K562 (cell line): ENCODE results near the gene GKAP1. TPM values are rescaled to one million over a fixed set of nuclear protein-coding genes. Genes with fewer than 3 reads are reported as not detected.

ENCODE experiments used
- BRD4 ChIP-seq: fragments of 200-600 bp; sonication (generic); IDR thresholded peaks from 2 replicates; pipeline ENCODE4 v1.6.1; 2017; ENCODE audit warnings: inconsistent platforms
- BRF2 ChIP-seq: IDR thresholded peaks from 3 replicates; pipeline ENCODE4 v1.6.1; 2011; ENCODE audit warnings: borderline replicate concordance, mild to moderate bottlenecking; ENCODE audit not compliant: insufficient read length, insufficient read depth
- CGGBP1 ChIP-seq: fragments of 250-450 bp; sonication (Bioruptor Pico); IDR thresholded peaks from 2 replicates; pipeline ENCODE4 v1.9.0; 2021; ENCODE audit warnings: mild to moderate bottlenecking
- CHD1 ChIP-seq: fragments of 200-600 bp; sonication (generic); IDR thresholded peaks from one replicate; pipeline ENCODE4 v1.6.1; 2012; ENCODE audit warnings: mild to moderate bottlenecking, moderate library complexity, low read length, inconsistent platforms
- CREM ChIP-seq: IDR thresholded peaks from 2 replicates; pipeline ENCODE4 v1.6.1; 2014; ENCODE audit warnings: antibody characterized with exemption, low read depth
- CSDE1 ChIP-seq, 2 experiments: fragments of 450-650 bp; IDR thresholded peaks; 2 replicates each; pipeline ENCODE4 v1.6.1; 2016; ENCODE audit warnings: mild to moderate bottlenecking in 1 of 2
- HCFC1 ChIP-seq: IDR thresholded peaks from 2 replicates; pipeline ENCODE4 v1.6.1; 2012; ENCODE audit warnings: low read depth, low read length, improper control_type of control experiment
- HMG20B ChIP-seq: fragments of 250-450 bp; sonication (Bioruptor Pico); IDR thresholded peaks from 2 replicates; pipeline ENCODE4 v1.5.0; 2021; ENCODE audit warnings: mild to moderate bottlenecking
- KAT8 ChIP-seq: fragments of 450-650 bp; IDR thresholded peaks from 2 replicates; pipeline ENCODE4 v1.6.1; 2016; ENCODE audit warnings: low read depth, mild to moderate bottlenecking
- MED1 ChIP-seq: sonication (generic); formaldehyde crosslinking; IDR thresholded peaks from 2 replicates; pipeline ENCODE4 v1.8.1; 2023; ENCODE audit warnings: missing genetic modification reagents, borderline replicate concordance
- MYNN ChIP-seq, 2 experiments: sonication (generic); formaldehyde crosslinking in 1 of 2; IDR thresholded peaks; 2 replicates each; pipeline versions ENCODE4 v1.5.0 to v1.6.1; 2016 to 2020; ENCODE audit warnings: antibody characterized with exemption in 1 of 2, missing genetic modification reagents in 1 of 2
- NFE2 ChIP-seq: IDR thresholded peaks from 2 replicates; pipeline ENCODE4 v1.6.1; 2014; ENCODE audit warnings: antibody characterized with exemption, low read depth
- NR2F6 ChIP-seq: fragments of 450-650 bp; formaldehyde crosslinking; IDR thresholded peaks from 2 replicates; pipeline ENCODE4 v1.4.0; 2020; ENCODE audit warnings: mild to moderate bottlenecking
- PATZ1 ChIP-seq: fragments of 250-450 bp; sonication (Bioruptor Pico); IDR thresholded peaks from 2 replicates; pipeline ENCODE4 v1.5.0; 2020; ENCODE audit warnings: mild to moderate bottlenecking, borderline replicate concordance
- PHB2 ChIP-seq: fragments of 450-650 bp; IDR thresholded peaks from 2 replicates; pipeline ENCODE4 v1.6.1; 2017; ENCODE audit warnings: low read depth
- RAD21 ChIP-seq, 2 experiments: fragments of 250-450 bp in 1 of 2; fragments of 450-650 bp in 1 of 2; sonication (Bioruptor Pico) in 1 of 2; formaldehyde crosslinking in 1 of 2; IDR thresholded peaks in 1 of 2; conservative IDR thresholded peaks in 1 of 2; 2 replicates each; pipeline versions ENCODE4 v1.4.0 to v1.8.0; 2020 to 2022; ENCODE audit warnings: mild to moderate bottlenecking in 2 of 2, moderate library complexity in 1 of 2
- TCF15 ChIP-seq: fragments of 250-450 bp; sonication (Bioruptor Pico); IDR thresholded peaks from 2 replicates; pipeline ENCODE4 v1.8.0; 2022; ENCODE audit warnings: moderate library complexity, mild to moderate bottlenecking, inconsistent platforms
- TCF7 ChIP-seq: sonication (generic); IDR thresholded peaks from 2 replicates; pipeline ENCODE4 v1.6.1; 2016; ENCODE audit warnings: antibody characterized with exemption, borderline replicate concordance
- ZBTB43 ChIP-seq: sonication (generic); formaldehyde crosslinking; IDR thresholded peaks from 2 replicates; pipeline ENCODE4 v1.8.0; 2023; ENCODE audit warnings: mild to moderate bottlenecking, missing genetic modification reagents
- ZKSCAN3 ChIP-seq: fragments of 250-450 bp; sonication (Bioruptor Pico); IDR thresholded peaks from 2 replicates; pipeline ENCODE4 v1.4.0; 2020
- ZNF699 ChIP-seq: fragments of 250-450 bp; sonication (Bioruptor Pico); IDR thresholded peaks from 2 replicates; pipeline ENCODE4 v1.8.0; 2021; ENCODE audit warnings: mild to moderate bottlenecking, moderate library complexity; ENCODE audit not compliant: insufficient replicate concordance
- ZNF778 ChIP-seq: fragments of 450-650 bp; formaldehyde crosslinking; IDR thresholded peaks from 2 replicates; pipeline ENCODE4 v1.4.0; 2020; ENCODE audit warnings: mild to moderate bottlenecking, moderate library complexity
- ZSCAN32 ChIP-seq: fragments of 450-650 bp; formaldehyde crosslinking; IDR thresholded peaks from 2 replicates; pipeline ENCODE4 v1.4.0; 2020; ENCODE audit warnings: mild to moderate bottlenecking, moderate library complexity
- polyA plus RNA-seq, 8 experiments: library from polyadenylated mRNA; depleted of rRNA in 4 of 8; stranded (reverse) in 5 of 8; unstranded in 3 of 8; fragments of >200 nt; fragmentation: Nextera tagmentation in 2 of 8; fragmentation: Illumina TruSeq in 1 of 8; extraction: Ambion mirVana in 2 of 8; extraction: Trizol in 1 of 8; gene quantifications; 2 replicates each; pipeline versions ENCODE4 v1.2.1 to v1.2.3, GENCODE V29; 2011 to 2014; ENCODE audit warnings: inconsistent platforms in 1 of 8, missing spikeins in 1 of 8
- total RNA-seq, 7 experiments: library from RNA; depleted of rRNA in 6 of 7; stranded (reverse); fragments of >200 nt in 6 of 7; fragmentation: Illumina TruSeq in 2 of 7; extraction: Trizol in 2 of 7; gene quantifications; 2 replicates each; pipeline versions ENCODE4 v1.2.1 to v1.2.3, GENCODE V29; 2011 to 2021; ENCODE audit warnings: low replicate concordance in 1 of 7
- TF ChIP-seq, protein P1 (sequence below): fragments of 450-650 bp; IDR thresholded peaks from 2 replicates; pipeline ENCODE4 v1.6.1; 2016

The GKAP1 gene
- total and polyA plus RNA-seq, 9 of the 15 experiments (the other 6 are each of a cell fraction or from before 2014, with no cell fraction given) = 1.0 to 3.8 (median 2.7) TPM

DNA sequence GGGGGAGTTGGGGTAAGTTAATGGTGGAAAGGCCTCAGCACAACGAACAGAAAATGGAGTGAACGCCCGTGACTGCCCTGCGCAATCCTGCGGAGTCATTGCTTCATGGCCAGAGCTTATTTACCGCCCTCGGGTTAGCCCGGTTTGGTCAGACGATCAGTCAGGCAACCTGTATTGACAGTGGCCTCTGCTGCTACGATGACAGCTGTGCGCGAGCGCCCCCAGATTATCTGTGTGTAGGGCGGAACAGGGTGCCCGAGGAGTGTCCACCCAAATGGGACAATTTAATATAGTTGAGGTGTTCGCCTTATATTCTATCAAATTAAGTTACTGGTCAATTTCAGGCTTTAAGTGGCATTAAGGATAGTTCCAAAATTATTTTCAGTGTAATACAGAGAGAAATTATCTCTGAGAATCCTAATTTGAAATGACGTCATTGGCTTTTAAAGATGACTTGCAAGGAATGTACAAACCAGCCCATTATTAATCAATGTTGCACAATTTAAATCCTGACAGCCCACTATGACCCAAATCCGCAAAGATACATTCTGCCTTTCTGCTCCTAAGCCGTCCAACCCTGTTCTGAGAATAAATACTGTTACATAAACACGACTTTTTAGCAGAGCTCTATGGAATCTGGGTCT is 108.9 kb downstream of the GKAP1 start (continued):
- TF ChIP-seq NR2F6 (CRISPR knock-in tag) = no peak
- no peak for TF ChIP-seq HCFC1
- TF ChIP-seq ZKSCAN3 (CRISPR knock-in tag) = no peak
- no peak for TF ChIP-seq PATZ1 (CRISPR knock-in tag)
- TF ChIP-seq CGGBP1 (CRISPR knock-in tag) = no peak
- no peak for TF ChIP-seq ZNF778 (CRISPR knock-in tag)
- TF ChIP-seq ZSCAN32 (CRISPR knock-in tag) = no peak
- TF ChIP-seq TCF15 (CRISPR knock-in tag) = no peak
- no peak for TF ChIP-seq ZNF699
- no peak for TF ChIP-seq PHB2
- no peak for TF ChIP-seq CSDE1 (IDR thresholded peaks at IDR 0.05)
- no peak for TF ChIP-seq KAT8
- TF ChIP-seq MED1 (CRISPR knock-in tag) = no peak
- TF ChIP-seq, protein P1, sequence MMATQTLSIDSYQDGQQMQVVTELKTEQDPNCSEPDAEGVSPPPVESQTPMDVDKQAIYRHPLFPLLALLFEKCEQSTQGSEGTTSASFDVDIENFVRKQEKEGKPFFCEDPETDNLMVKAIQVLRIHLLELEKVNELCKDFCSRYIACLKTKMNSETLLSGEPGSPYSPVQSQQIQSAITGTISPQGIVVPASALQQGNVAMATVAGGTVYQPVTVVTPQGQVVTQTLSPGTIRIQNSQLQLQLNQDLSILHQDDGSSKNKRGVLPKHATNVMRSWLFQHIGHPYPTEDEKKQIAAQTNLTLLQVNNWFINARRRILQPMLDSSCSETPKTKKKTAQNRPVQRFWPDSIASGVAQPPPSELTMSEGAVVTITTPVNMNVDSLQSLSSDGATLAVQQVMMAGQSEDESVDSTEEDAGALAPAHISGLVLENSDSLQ = peak; percentile 74
- peak; percentile 50 for TF ChIP-seq NFE2
- TF ChIP-seq CREM = peak; percentile 78
- peak in 1 of 2 experiments; percentile 37; a peak in 3 of 4 replicates for TF ChIP-seq RAD21 (CRISPR knock-in tag; conservative IDR thresholded peaks at IDR 0.05 in 1 of 2, IDR thresholded peaks at IDR 0.05 in 1 of 2)
- TF ChIP-seq HMG20B = no peak
- TF ChIP-seq CHD1 = no peak
- no peak for TF ChIP-seq MYNN (IDR thresholded peaks at IDR 0.05)
- no peak for TF ChIP-seq MYNN (CRISPR knock-in tag; IDR thresholded peaks at IDR 0.05)
- no peak for TF ChIP-seq BRF2
- TF ChIP-seq ZBTB43 (CRISPR knock-in tag) = 0 out of 2 replicates have a peak, but pooled peaks have one; percentile 39
- no peak for TF ChIP-seq BRD4
- TF ChIP-seq TCF7 = no peak
